Measurements from ENCODE around the gene ATP5MC2. TPM values are rescaled to one million over a fixed set of nuclear protein-coding genes. Genes with fewer than 3 reads are reported as not detected.

The ATP5MC2 gene
- total RNA-seq, 1 experiment from 2014 or later, result 173 TPM

DNA sequence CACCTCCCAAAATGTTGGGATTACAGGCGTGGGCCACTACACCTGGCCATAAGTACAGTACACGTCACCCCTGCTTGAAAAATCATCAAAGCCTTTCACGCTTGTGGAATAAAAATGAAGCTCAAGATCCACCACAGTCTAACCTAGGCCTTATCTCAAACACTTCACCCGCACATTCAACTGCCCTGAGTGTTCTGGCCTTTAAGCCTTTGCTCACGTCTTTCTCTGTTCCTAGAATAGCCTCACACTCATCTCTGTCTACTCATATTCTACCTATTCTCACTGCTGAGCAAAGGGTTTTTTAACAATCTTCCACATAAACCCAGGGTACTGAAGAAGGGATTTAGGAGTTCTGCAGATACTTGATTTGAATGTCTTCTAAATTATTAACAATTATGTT lies 41.4 kb upstream of the ATP5MC2 start:
- no peak overlapping the region for H3K4me3 Mint-ChIP-seq (ENCODE audit: low read depth, unreplicated experiment)
- H3K27me3 Mint-ChIP-seq (ENCODE audit: unreplicated experiment), result peaks cover 17% of the 10 kb centered on the region
- H3K4me1 Mint-ChIP-seq (ENCODE audit: low read depth, unreplicated experiment), result no peaks in the 10 kb centered on the region
- CTCF ChIA-PET, result interaction anchor here (0.6 kb wide), 1 partner anchor 306 kb away, joined by 3 read pairs; no protein-coding TSS in a partner anchor
- no peaks in the 10 kb centered on the region for H3K9me3 Mint-ChIP-seq (ENCODE audit: low read depth, unreplicated experiment)
- TF ChIP-seq, protein P1, sequence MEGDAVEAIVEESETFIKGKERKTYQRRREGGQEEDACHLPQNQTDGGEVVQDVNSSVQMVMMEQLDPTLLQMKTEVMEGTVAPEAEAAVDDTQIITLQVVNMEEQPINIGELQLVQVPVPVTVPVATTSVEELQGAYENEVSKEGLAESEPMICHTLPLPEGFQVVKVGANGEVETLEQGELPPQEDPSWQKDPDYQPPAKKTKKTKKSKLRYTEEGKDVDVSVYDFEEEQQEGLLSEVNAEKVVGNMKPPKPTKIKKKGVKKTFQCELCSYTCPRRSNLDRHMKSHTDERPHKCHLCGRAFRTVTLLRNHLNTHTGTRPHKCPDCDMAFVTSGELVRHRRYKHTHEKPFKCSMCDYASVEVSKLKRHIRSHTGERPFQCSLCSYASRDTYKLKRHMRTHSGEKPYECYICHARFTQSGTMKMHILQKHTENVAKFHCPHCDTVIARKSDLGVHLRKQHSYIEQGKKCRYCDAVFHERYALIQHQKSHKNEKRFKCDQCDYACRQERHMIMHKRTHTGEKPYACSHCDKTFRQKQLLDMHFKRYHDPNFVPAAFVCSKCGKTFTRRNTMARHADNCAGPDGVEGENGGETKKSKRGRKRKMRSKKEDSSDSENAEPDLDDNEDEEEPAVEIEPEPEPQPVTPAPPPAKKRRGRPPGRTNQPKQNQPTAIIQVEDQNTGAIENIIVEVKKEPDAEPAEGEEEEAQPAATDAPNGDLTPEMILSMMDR (IDR thresholded peaks at IDR 0.05; ENCODE audit: unreplicated experiment), result no peak
- H3K36me3 Mint-ChIP-seq (ENCODE audit: insufficient read depth, unreplicated experiment), result peaks cover 4% of the 10 kb centered on the region
- intact Hi-C loops (cut with micrococcal nuclease; ENCODE audit: unreplicated experiment), result no loop called here
- no TSS peak for BruUV-seq (replicated peaks)
- no peak overlapping the region for H3K27ac Mint-ChIP-seq (ENCODE audit: unreplicated experiment)
- no peak for DNase-seq

DNA sequence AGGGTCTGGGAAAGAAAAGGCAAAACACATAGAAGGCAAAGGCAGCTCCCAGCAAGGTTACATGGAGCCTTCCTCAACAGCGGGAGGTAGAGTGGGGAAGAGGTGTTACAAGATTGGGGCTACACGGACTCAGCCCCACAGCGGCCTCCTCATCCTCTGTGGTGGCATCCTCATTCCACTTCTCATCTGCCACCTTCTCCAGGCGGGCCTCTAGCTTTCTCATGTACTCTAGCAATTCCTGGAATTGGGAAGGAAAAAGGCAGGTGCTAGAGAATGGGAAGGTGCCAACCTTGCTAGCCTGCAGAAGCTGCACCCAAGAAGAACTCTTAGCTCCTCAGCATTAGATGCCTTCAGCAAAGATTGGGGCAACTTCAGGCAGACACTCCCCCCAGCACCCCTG lies 38.1 kb upstream of the ATP5MC2 start:
- intact Hi-C loops (cut with micrococcal nuclease; ENCODE audit: unreplicated experiment), result no loop called here
- Mint-ChIP-seq H3K4me1 (ENCODE audit: low read depth, unreplicated experiment) (no peaks in the 10 kb centered on the region), H3K4me3 (ENCODE audit: low read depth, unreplicated experiment) (no peak overlapping the region), H3K27ac (ENCODE audit: unreplicated experiment) (no peak overlapping the region), H3K27me3 (ENCODE audit: unreplicated experiment) (peaks cover 47% of the 10 kb centered on the region), H3K9me3 (ENCODE audit: low read depth, unreplicated experiment) (no peaks in the 10 kb centered on the region), H3K36me3 (ENCODE audit: insufficient read depth, unreplicated experiment) (peaks cover 4% of the 10 kb centered on the region)
- CTCF ChIA-PET, result no interaction called here
- BruUV-seq (replicated peaks), result no TSS peak
- no peak for DNase-seq
- TF ChIP-seq, protein P1 (IDR thresholded peaks at IDR 0.05; ENCODE audit: unreplicated experiment), result no peak

DNA sequence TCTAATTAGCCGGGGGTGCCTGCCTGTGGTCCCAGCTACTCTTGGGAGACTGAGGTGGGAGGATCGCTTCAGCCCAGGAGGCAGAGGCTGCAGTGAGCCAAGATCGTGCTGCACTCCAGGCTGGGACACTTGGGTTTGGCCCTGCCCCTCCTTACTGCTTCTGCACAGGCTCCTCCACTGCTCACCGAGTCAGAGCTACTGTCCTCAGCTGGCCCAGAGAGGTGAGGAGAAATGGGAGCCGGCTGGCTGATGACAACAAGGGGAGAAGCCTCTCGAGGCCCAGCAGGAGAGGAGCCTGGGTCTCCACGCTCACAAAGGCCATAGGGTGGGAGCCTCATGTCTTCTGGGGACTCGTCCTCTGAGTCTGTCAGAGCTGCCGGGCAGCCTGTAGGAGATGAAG lies 37.6 kb upstream of the ATP5MC2 start:
- intact Hi-C loops (cut with micrococcal nuclease; ENCODE audit: unreplicated experiment), result no loop called here
- H3K4me3 Mint-ChIP-seq (ENCODE audit: low read depth, unreplicated experiment), result no peak overlapping the region
- BruUV-seq (replicated peaks), result no TSS peak
- no peaks in the 10 kb centered on the region for H3K4me1 Mint-ChIP-seq (ENCODE audit: low read depth, unreplicated experiment)
- no peak overlapping the region for H3K27ac Mint-ChIP-seq (ENCODE audit: unreplicated experiment)
- peaks cover 4% of the 10 kb centered on the region for H3K36me3 Mint-ChIP-seq (ENCODE audit: insufficient read depth, unreplicated experiment)
- H3K27me3 Mint-ChIP-seq (ENCODE audit: unreplicated experiment), result peaks cover 52% of the 10 kb centered on the region
- DNase-seq, result no peak
- no peaks in the 10 kb centered on the region for H3K9me3 Mint-ChIP-seq (ENCODE audit: low read depth, unreplicated experiment)
- CTCF ChIA-PET, result no interaction called here
- TF ChIP-seq, protein P1 (IDR thresholded peaks at IDR 0.05; ENCODE audit: unreplicated experiment), result no peak

DNA sequence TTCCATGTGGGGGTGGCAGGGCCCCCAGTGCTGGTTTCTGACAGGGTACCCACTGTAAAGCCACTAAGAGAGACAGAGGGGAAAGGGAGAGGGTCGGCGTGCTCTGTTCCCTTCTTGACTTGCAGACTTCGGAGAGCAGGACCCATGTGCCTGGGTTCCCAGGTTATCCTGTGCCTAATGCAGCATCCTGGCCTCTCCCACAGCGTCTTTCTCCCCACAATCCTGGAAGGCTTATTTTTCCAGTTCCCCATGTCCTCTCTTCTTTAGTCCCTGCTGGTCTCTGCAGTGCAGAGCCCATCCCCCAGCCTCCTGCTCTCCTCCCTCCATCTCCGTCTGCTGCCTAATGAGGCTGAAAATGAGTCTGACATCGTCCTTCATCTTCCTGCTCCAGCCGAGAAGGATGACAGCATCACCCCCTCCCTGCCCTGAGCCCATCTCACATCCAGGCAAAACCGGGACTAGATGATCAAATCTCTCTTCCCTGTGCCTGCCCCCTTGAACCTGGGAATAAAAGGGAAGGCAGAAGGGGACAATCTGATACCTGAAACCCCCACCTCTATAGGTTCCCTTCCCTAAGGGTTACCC lies 36.3 kb upstream of the ATP5MC2 start:
- CTCF ChIA-PET, result no interaction called here
- no peak overlapping the region for H3K27ac Mint-ChIP-seq (ENCODE audit: unreplicated experiment)

More for the DNA sequence above, 36.3 kb upstream of the ATP5MC2 start:
- TF ChIP-seq, protein P1 (IDR thresholded peaks at IDR 0.05; ENCODE audit: unreplicated experiment), result no peak
- no TSS peak for BruUV-seq (replicated peaks)
- H3K36me3 Mint-ChIP-seq (ENCODE audit: insufficient read depth, unreplicated experiment), result peaks cover 4% of the 10 kb centered on the region
- H3K4me3 Mint-ChIP-seq (ENCODE audit: low read depth, unreplicated experiment), result no peak overlapping the region
- H3K27me3 Mint-ChIP-seq (ENCODE audit: unreplicated experiment), result peaks cover 66% of the 10 kb centered on the region
- no peaks in the 10 kb centered on the region for H3K9me3 Mint-ChIP-seq (ENCODE audit: low read depth, unreplicated experiment)
- intact Hi-C loops (cut with micrococcal nuclease; ENCODE audit: unreplicated experiment), result no loop called here
- H3K4me1 Mint-ChIP-seq (ENCODE audit: low read depth, unreplicated experiment), result no peaks in the 10 kb centered on the region
- no peak for DNase-seq

Measured in Calu3 (cell line).